GM12878 (cell line): ENCODE data around the gene ATF7. TPM values are rescaled to one million over a fixed set of nuclear protein-coding genes. Genes with fewer than 3 reads are reported as not detected.

Experiments used
- ATAC-seq: fragments of 200-7000 bp; cut with Tn5 transposase; 3 replicates; pipeline ENCODE4 v1.9.1; 2020; ENCODE audit warnings: mild to moderate bottlenecking, moderate library complexity
- BruUV-seq: library from RNA; stranded (reverse); fragments of 400-500 nt; replicated peaks from 2 replicates; lab custom pipeline; 2021; lab: Mats Ljungman, UMichigan
- CTCF ChIA-PET: fragments of 300-600 bp; sonication (Branson Sonifier 250); formaldehyde crosslinking; extraction: SDS; loops from one replicate; lab custom pipeline; 2021; ENCODE audit warnings: inconsistent platforms; lab: Yijun Ruan, JAX
- POLR2A ChIA-PET: fragments of 350-600 bp; formaldehyde crosslinking; extraction: SDS; loops from one replicate; lab custom pipeline; 2021; ENCODE audit warnings: inconsistent platforms; lab: Charles Lee
- RAD21 ChIA-PET: fragments of 300-600 bp; sonication (Branson Sonifier 250); formaldehyde crosslinking; loops from one replicate; lab custom pipeline; 2023; ENCODE audit warnings: antibody characterized with exemption; ENCODE audit not compliant: unreplicated experiment; lab: Charles Lee
- SMC1A ChIA-PET: fragments of 300-600 bp; sonication (Branson Sonifier 250); formaldehyde crosslinking; loops from one replicate; lab custom pipeline; 2023; ENCODE audit not compliant: unreplicated experiment, uncharacterized antibody; lab: Charles Lee
- DNase-seq: peaks from one replicate; pipeline ENCODE4 v3.0.0-alpha.2; 2011; ENCODE audit warnings: low read depth, low spot score
- FAIRE-seq: peaks from 3 replicates; lab custom pipeline; 2011; peaks lifted over from hg19 to GRCh38; lab: Jason Lieb, UNC
- H2AFZ ChIP-seq: 2 replicates; pipeline ENCODE4 v1.6.0; 2011; ENCODE audit warnings: low read depth, low read length, control low read depth; ENCODE audit not compliant: control insufficient read depth
- H3K27ac ChIP-seq: 2 replicates; pipeline ENCODE4 v1.5.1; 2011; ENCODE audit warnings: control low read depth; ENCODE audit not compliant: control insufficient read depth, insufficient read depth
- H3K27me3 ChIP-seq, 2 experiments: replicated peaks in 1 of 2; 2 replicates each; pipeline versions ENCODE4 v1.6.0 to v1.6.1; 2011; ENCODE audit warnings: low read length in 1 of 2; ENCODE audit not compliant: control insufficient read depth in 2 of 2, insufficient read depth in 2 of 2
- H3K36me3 ChIP-seq, 2 experiments: 2 replicates each; pipeline ENCODE4 v1.5.1; 2011; ENCODE audit warnings: low read length in 1 of 2; ENCODE audit not compliant: control insufficient read depth in 2 of 2, insufficient read depth in 2 of 2
- H3K4me1 ChIP-seq: 2 replicates; pipeline ENCODE4 v1.6.1; 2011; ENCODE audit warnings: mild to moderate bottlenecking, low read length, moderate library complexity, mixed read lengths; ENCODE audit not compliant: control insufficient read depth, insufficient read depth
- H3K4me2 ChIP-seq: 2 replicates; pipeline ENCODE4 v1.6.0; 2011; ENCODE audit warnings: control low read depth; ENCODE audit not compliant: control insufficient read depth, insufficient read depth
- H3K4me3 ChIP-seq: fragments of 200-600 bp; sonication (generic); 2 replicates; pipeline ENCODE4 v1.5.1; 2016
- H3K79me2 ChIP-seq: 2 replicates; pipeline ENCODE4 v1.6.0; 2011; ENCODE audit warnings: low read length; ENCODE audit not compliant: control insufficient read depth, insufficient read depth
- H3K9ac ChIP-seq: 2 replicates; pipeline ENCODE4 v1.8.0; 2011; ENCODE audit warnings: low read length, control low read depth, mixed read lengths; ENCODE audit not compliant: control insufficient read depth, insufficient read depth
- H3K9me3 ChIP-seq: replicated peaks from 3 replicates; pipeline ENCODE4 v1.5.1; 2011; ENCODE audit warnings: mild to moderate bottlenecking, low read length; ENCODE audit not compliant: control insufficient read depth, insufficient read depth
- H4K20me1 ChIP-seq: 2 replicates; pipeline ENCODE4 v1.6.0; 2011; ENCODE audit not compliant: control insufficient read depth, insufficient read depth
- IKZF1 ChIP-seq: fragments of 450-650 bp; conservative IDR thresholded peaks from 2 replicates; pipeline ENCODE4 v1.6.1; 2017; ENCODE audit warnings: antibody characterized with exemption, mild to moderate bottlenecking
- POU2F2 ChIP-seq: IDR thresholded peaks from 3 replicates; pipeline ENCODE4 v1.6.1; 2011; ENCODE audit warnings: low read depth, mild to moderate bottlenecking, low read length, borderline replicate concordance
- RAD51 ChIP-seq: fragments of 450-650 bp; IDR thresholded peaks from 2 replicates; pipeline ENCODE4 v1.6.1; 2016; ENCODE audit warnings: moderate library complexity, mild to moderate bottlenecking, inconsistent platforms
- RB1 ChIP-seq: fragments of 450-650 bp; formaldehyde crosslinking; IDR thresholded peaks from 2 replicates; pipeline ENCODE4 v1.6.1; 2017; ENCODE audit warnings: mild to moderate bottlenecking, borderline replicate concordance
- TCF3 ChIP-seq: IDR thresholded peaks from 2 replicates; pipeline ENCODE4 v1.6.1; 2012; ENCODE audit warnings: low read depth, mild to moderate bottlenecking, low read length, borderline replicate concordance; ENCODE audit not compliant: insufficient read depth
- WGBS: methylation state at CpG from one replicate; pipeline ENCODE4 v1.1.6; 2016; ENCODE audit warnings: low lambda C conversion rate; ENCODE audit not compliant: insufficient replicate concordance, insufficient coverage; ENCODE audit errors: missing lambda C conversion rate; 5-methylcytosine and 5-hydroxymethylcytosine counted together
- in situ Hi-C: fragments of 300-500 bp; cut with MboI; formaldehyde crosslinking; loops from 9 replicates; pipeline ENCODE4 v1.14.3; 2018; ENCODE audit warnings: mixed read lengths
- intact Hi-C: fragments of 100-400 bp; cut with micrococcal nuclease; formaldehyde crosslinking; loops from one replicate; pipeline ENCODE4 v1.14.2; 2022; ENCODE audit not compliant: unreplicated experiment
- polyA plus RNA-seq, 11 experiments: library from polyadenylated mRNA; depleted of rRNA in 4 of 11; unstranded in 6 of 11; stranded (reverse) in 5 of 11; fragments of >200 nt; fragmentation: Nextera tagmentation in 4 of 11; fragmentation: Illumina TruSeq in 1 of 11; extraction: Ambion mirVana in 4 of 11; extraction: Trizol in 1 of 11; gene quantifications; 1 replicate in 1 of 11; 2 replicates in 10 of 11; pipeline versions ENCODE4 v1.2.1 to v1.2.3, GENCODE V29; 2011 to 2016; ENCODE audit warnings: inconsistent platforms in 2 of 11, missing spikeins in 2 of 11, low read depth in 1 of 11
- total RNA-seq, 4 experiments: library from RNA; depleted of rRNA in 3 of 4; stranded (reverse); fragments of >200 nt in 3 of 4; fragmentation: Illumina TruSeq in 1 of 4; extraction: Trizol in 1 of 4; gene quantifications; 2 replicates each; pipeline versions ENCODE4 v1.2.1 to v1.2.3, GENCODE V29; 2013 to 2021
- TF ChIP-seq, protein P1 (sequence below): IDR thresholded peaks from 2 replicates; pipeline ENCODE4 v1.6.1; 2011; ENCODE audit warnings: low read depth, mild to moderate bottlenecking, low read length, moderate library complexity, borderline replicate concordance; ENCODE audit errors: extremely low read depth

The ATF7 gene
- total and polyA plus RNA-seq, 10 of the 15 experiments (the other 5 are each of a cell fraction or from before 2014, with no cell fraction given): 9.1 to 30.7 (median 21.8) TPM

DNA sequence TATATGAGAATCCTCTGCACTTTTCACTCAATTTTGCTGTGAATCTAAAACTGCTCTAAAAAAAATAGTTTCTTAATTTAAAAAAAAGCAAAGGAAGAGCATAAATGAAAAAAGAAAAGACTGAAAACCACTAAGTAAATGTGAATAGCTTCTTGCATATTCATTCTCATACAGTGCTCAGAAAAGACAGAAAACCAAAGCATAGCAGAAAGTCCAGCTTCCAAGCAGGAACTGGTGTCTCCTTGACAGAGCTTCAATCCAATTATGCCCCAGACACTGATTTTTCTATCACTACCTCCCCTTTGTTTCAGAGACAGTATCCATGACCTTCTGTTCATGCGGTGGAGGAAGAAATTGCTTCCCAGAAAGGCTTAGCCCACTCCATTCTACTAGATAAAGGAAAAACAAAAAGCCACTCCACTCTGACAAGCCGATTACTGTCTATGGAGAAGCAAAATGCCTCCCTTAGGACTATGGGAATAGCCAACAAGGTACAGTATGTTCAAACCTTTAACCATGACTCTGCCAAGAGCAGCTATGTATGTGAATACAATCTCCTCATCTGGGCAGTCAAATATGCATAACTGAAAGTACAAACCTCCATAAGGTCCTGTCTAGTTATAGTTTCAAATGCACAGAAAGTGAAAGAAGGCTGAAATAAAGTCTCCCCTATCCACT is 40.6 kb downstream of the ATF7 start:
- in situ Hi-C loops: no loop called here
- H3K9ac ChIP-seq: no peak overlapping the region
- H3K4me3 ChIP-seq: peak overlapping the region; percentile 40; the same call in 1 of the 2 replicates
- SMC1A ChIA-PET: interaction anchor here (0.9 to 2.7 kb wide), 8 partner anchors 13 to 46 kb away, joined by 3 to 12 read pairs (median 4); no protein-coding TSS in a partner anchor
- BruUV-seq: no TSS peak
- 50% methylated on average over 2 of the region's 2 CpGs for WGBS
- intact Hi-C loops: no loop called here
- H3K27ac ChIP-seq: peak overlapping the region; percentile 54; the same call in 1 of the 2 replicates
- RAD21 ChIA-PET: interaction anchor here (0.7 to 2.0 kb wide), 2 partner anchors 23 to 42 kb away, joined by 3 to 9 read pairs; no protein-coding TSS in a partner anchor
- H2AFZ ChIP-seq: no peak overlapping the region
- H3K9me3 ChIP-seq: no peaks in the 10 kb centered on the region
- H3K4me2 ChIP-seq: peak overlapping the region; percentile 63; the same call in 1 of the 2 replicates
- POLR2A ChIA-PET: interaction anchor here (0.6 to 1.0 kb wide), 3 partner anchors 38 to 711 kb away, joined by 3 to 4 read pairs (median 3); partner anchors contain the start of gene ATF7
- H4K20me1 ChIP-seq: no peaks in the 10 kb centered on the region
- H3K27me3 ChIP-seq: no peaks in the 10 kb centered on the region
- H3K4me1 ChIP-seq: peaks cover 13% of the 10 kb centered on the region
- H3K36me3 ChIP-seq: no peaks in the 10 kb centered on the region; a peak in 1 of 4 replicates
- ATAC-seq: peak; percentile 96
- H3K79me2 ChIP-seq: peaks cover 5% of the 10 kb centered on the region
- no peak for FAIRE-seq
- no peak for DNase-seq
- CTCF ChIA-PET: interaction anchor here (0.7 to 5.3 kb wide), 6 partner anchors 13 to 90 kb away, joined by 3 to 30 read pairs (median 4); partner anchors contain the start of gene ATP5MC2
- TF ChIP-seq, protein P1, sequence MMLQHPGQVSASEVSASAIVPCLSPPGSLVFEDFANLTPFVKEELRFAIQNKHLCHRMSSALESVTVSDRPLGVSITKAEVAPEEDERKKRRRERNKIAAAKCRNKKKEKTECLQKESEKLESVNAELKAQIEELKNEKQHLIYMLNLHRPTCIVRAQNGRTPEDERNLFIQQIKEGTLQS: no peak
- TF ChIP-seq POU2F2 (peak; percentile 88; the same call in 1 of the 3 replicates), TCF3 (no peak), IKZF1 (no peak), RB1 (no peak), RAD51 (no peak)
